ENCODE measurements around the gene MCEMP1.
A peak's percentile ranks its signal among the peaks of the same experiment; 100 is the strongest.

Gene MCEMP1

DNA sequence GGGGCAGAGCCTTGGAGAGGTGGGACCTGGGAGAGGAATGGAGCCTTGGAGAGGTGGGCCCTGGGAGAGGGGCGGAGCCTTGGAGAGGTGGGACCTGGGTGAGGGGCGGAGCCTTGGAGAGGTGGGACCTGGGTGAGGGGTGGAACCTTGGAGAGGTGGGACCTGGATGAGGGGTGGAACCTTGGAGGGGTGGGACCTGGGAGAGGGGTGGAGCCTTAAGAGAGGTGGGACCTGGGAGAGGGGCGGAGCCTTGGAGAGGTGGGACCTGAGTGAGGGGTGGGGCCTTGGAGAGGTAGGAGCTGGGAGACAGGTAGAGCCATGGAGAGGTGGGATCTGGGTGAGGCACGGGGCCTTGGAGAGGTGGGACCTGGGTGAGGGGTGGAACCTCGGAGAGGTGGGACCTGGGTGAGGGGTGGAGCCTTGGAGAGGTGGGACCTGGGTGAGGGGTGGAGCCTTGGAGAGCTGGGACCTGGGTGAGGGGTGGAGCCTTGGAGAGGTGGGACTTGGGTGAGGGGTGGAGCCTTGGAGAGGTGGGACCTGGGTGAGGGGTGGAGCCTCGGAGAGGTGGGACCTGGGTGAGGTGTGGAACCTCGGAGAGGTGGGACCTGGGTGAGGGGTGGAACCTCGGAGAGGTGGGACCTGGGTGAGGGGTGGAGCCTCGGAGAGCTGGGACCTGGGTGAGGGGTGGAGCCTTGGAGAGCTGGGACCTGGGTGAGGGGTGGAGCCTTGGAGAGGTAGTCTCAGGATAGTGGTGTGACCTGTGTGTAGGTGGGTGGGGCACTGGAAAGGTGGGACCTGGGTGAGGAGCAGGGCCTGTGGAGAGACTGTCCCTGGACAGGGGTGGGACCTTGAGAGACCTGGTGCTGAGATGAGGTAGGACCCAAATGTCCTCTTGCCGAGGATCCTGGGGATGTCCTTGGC lies 33.0 kb upstream of the MCEMP1 start:
- peak; percentile 22 for DNase-seq (ENCODE audit: low read depth)

GRCh38 chr19:7644550-7644877 lies 32.4 kb upstream of the MCEMP1 start:
- DNase-seq (ENCODE audit: low read depth) = no peak

GRCh38 chr19:7645163-7645562 lies 31.7 kb upstream of the MCEMP1 start:
- no peak for DNase-seq (ENCODE audit: low read depth)

GRCh38 chr19:7645656-7646425 lies 31.0 kb upstream of the MCEMP1 start:
- DNase-seq (ENCODE audit: low read depth) = no peak

- no peak for DNase-seq (ENCODE audit: low read depth)
Measured at GRCh38 chr19:7646426-7646700, 30.5 kb upstream of the MCEMP1 start.

GRCh38 chr19:7647156-7647555 lies 29.7 kb upstream of the MCEMP1 start:
- DNase-seq (ENCODE audit: low read depth) = no peak

GRCh38 chr19:7648265-7649014 lies 28.4 kb upstream of the MCEMP1 start:
- DNase-seq (ENCODE audit: low read depth) = no peak

- no peak for DNase-seq (ENCODE audit: low read depth)
Measured at GRCh38 chr19:7650148-7650547, 26.7 kb upstream of the MCEMP1 start.

DNA sequence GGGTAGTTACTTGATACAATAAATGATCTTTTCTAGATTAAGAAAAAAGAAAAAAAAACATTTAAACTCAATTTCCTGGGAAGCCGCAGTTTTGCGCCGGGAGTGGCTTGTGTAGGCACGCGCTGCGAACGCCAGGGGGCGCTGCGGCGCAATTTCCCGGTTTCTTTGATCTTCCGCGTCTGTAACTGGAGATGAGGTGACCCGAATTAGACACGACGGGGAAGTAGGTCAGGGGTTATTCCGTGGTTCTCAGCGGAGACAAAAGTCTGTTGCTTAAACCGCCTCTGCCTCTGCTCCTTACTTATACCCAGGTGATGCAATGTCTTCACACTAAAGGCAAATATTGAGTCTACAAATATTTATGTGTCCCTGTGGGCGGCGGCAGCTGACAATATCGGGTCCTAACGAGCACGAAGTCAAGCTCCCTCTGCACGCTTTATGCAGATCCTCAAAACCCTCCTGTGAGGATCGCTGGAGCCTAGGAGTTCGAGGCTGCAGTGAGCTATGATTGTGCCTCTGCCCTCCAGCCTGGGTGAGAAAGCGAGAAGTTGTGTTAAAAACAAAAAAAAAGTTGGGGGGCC lies 24.7 kb upstream of the MCEMP1 start:
- DNase-seq (ENCODE audit: low read depth) = peak; percentile 72

GRCh38 chr19:7654401-7654800 lies 22.5 kb upstream of the MCEMP1 start:
- peak; percentile 27 for DNase-seq (ENCODE audit: low read depth)

DNA sequence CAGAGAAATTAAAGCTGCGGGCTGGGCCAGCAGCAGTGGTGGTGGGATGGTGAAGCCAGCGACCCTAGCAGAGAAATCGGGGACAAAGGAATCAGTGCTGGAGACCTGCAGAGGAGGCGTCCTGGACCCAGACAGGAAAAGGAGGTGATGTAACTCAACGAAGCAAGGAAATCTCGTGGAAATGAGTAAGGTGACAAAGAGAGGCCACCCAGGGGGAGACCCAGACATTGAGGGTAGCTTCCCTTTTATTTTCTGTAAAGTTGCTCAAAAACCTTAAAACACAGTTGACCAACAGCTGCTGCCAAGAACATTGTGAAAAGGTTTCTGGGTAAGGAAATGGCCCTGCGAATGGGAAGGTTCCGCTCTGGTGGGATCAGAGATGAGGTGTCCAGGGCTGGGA lies 21.3 kb upstream of the MCEMP1 start:
- DNase-seq (ENCODE audit: low read depth) = no peak

- DNase-seq (ENCODE audit: low read depth) = no peak
Measured at GRCh38 chr19:7657131-7657751, 19.6 kb upstream of the MCEMP1 start.

GRCh38 chr19:7658219-7658686 lies 18.6 kb upstream of the MCEMP1 start:
- no peak for DNase-seq (ENCODE audit: low read depth)

DNA sequence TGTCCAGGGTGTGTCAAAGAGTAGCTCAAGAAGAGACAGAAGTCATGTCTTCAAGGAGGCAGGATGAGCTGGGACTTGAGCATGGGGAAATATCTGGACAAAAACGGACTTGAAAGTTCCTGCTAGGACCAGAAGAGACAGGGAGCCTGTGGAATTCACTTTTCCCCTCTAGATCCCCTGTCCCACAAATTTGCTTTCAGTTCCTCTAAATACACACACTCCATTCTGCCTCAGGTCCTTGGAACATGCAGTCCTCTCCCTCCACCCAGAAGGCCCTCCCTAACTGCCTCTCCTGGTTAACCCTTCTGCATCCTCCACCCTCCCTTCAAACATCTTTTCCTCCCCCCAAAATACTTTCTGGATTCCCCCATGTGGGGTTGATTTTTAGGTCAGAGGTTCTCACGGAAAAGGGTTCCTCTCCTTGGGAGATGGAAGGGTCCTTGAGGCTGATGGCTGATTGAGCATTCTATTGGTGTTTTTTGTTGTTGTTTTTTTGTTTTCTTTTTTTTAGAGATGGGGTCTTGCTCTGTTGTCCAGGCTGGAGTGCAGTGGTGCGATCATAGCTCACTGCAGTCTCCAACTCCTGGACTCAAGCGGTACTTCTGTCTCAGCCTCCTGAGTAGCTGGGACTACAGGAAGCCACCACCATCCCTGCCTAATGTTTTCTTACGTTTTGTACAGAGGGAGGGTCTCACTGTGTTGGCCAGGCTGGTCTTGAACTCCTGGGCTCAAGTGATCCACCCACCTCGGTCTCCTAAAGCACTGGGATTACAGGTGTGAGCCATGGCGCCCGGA lies 14.9 kb upstream of the MCEMP1 start:
- DNase-seq (ENCODE audit: low read depth) = no peak

GRCh38 chr19:7662657-7663056 lies 14.2 kb upstream of the MCEMP1 start:
- DNase-seq (ENCODE audit: low read depth) = no peak

- no peak for DNase-seq (ENCODE audit: low read depth)
Measured at GRCh38 chr19:7663706-7664105, 13.2 kb upstream of the MCEMP1 start.

DNA sequence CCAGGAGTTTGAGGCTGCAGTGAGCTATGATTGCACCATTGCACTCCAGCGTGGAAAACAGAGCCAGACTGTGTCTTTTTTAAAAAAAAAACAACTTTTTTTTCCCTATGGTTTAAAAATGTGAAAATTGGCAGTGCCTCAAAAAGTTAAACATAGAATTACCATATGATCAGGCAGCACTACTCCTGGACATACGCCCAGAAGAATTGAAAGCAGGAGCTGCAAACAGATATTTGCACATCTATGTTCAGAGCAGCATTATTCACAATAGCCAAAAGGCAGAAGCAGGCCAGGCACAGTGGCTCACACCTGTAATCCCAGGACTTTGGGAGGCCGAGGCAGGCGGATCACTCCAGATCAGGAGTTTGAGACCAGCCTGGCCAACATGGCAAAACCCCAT lies 11.8 kb upstream of the MCEMP1 start:
- no peak for DNase-seq (ENCODE audit: low read depth)

- no peak for DNase-seq (ENCODE audit: low read depth)
Measured at GRCh38 chr19:7668842-7669241, 8.0 kb upstream of the MCEMP1 start, which contains the start of gene RETN. Gene RETN, plus strand, starts transcription at chr19:7669049. Its CDS starts 278 bp downstream, at chr19:7669327.

- no peak for DNase-seq (ENCODE audit: low read depth)
Measured at GRCh38 chr19:7669641-7670040, 7.2 kb upstream of the MCEMP1 start.

- DNase-seq (ENCODE audit: low read depth) = no peak
Measured at GRCh38 chr19:7670150-7670783, 6.6 kb upstream of the MCEMP1 start.

DNA sequence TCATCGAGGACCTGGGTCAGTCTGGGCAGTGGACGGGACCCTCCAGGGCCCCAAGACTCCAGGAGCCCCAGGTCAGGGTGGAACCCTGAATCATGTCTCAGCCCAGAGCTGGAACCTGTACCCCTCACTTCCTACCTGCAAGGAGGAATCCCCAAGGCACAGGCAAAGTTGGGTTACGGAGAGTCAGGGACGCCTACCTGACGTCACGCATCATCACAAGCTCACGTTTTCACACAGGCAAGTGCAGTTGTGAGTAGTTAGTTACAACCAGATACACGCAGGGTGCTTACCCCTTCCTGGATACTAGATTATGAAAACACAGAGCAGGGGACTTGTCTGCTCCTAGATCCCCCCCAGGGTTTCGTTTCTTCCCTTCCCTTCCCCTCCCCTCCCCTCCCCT lies 6.1 kb upstream of the MCEMP1 start:
- DNase-seq (ENCODE audit: low read depth) = no peak
